Measurements from ENCODE around the gene KRT86.

The KRT86 gene

DNA sequence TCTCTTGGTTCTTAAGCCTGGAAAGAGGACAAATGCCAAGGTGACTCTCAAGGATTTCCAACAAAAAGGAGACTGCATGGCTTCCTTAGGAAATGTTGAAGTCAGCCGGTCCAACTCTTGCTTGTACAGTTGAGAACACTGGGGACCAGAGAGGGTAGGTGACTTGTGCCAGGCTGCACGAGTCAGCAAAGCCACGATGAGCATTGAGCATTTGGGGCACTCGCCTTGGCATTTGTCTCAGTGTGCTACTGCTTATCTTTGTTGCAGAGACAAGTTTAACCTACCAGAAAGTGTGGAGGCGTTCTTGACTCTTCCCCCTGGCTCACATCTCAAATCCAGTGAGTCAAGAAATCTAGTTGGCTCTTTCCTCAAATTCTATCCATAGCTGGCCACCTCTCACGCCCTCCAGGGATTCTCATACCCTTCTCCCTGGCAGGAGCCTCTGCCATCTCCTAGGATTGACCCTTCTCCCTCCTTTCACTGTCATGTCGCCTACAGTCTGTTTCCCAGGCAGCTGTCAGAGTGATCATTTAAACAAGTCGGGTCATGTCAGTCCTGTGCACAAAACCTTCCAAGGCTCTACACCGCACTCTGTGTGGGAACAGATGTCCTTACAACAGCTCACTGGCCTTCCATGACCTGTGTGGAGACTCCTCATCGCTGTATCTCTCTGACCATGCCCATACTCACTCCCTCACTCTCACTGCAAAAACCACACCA lies 64.0 kb downstream of the KRT86 start:
- TF ChIP-seq TEAD4 (IDR thresholded peaks at IDR 0.05) (no peak), CEBPB (IDR thresholded peaks at IDR 0.05) (no peak), MAX (IDR thresholded peaks at IDR 0.05) (no peak), FOXM1 (IDR thresholded peaks at IDR 0.05; ENCODE audit: borderline replicate concordance, low read depth) (no peak), TAF1 (IDR thresholded peaks at IDR 0.05; ENCODE audit: low read depth) (no peak)

DNA sequence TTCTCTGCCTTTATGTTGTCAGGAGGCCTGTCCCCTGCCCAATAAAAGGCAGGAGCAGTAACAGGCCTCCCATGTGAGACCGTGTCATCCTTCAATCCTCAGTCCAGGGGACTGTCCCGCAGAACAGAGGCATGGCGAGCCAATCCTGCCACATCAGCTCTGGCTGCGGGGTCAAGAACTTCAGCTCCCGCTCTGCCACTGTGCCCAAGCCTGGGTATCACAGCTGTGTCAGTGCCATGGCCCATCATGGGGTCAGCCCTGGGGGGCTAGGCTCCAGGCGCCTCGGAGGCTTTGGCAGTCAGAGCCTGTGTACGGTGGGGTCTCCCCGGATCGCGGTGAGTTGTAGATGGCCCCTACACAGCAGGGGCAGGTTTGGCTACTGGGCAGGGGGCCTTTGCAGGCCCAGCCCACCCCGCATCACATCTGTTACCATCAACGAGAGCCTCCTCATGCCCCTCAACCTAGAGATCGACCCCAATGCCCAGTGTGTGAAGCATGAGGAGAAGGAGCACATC lies 66.7 kb downstream of the KRT86 start:
- TF ChIP-seq TCF12 (IDR thresholded peaks at IDR 0.05; ENCODE audit: low read depth) (no peak), EGR1 (IDR thresholded peaks at IDR 0.05) (no peak), FOXM1 (IDR thresholded peaks at IDR 0.05; ENCODE audit: borderline replicate concordance, low read depth) (no peak), YY1 (IDR thresholded peaks at IDR 0.05; ENCODE audit: low read depth) (no peak), RAD21 (IDR thresholded peaks at IDR 0.05; ENCODE audit: low read depth) (no peak), MAX (IDR thresholded peaks at IDR 0.05) (no peak), TAF1 (IDR thresholded peaks at IDR 0.05; ENCODE audit: low read depth) (no peak), EP300 (IDR thresholded peaks at IDR 0.05; ENCODE audit: borderline replicate concordance) (no peak), CREB1 (IDR thresholded peaks at IDR 0.05; ENCODE audit: low read depth) (no peak), ZBTB7A (IDR thresholded peaks at IDR 0.05; ENCODE audit: low read depth) (no peak), CEBPB (IDR thresholded peaks at IDR 0.05) (no peak), USF1 (IDR thresholded peaks at IDR 0.05) (no peak), NFIC (IDR thresholded peaks at IDR 0.05) (no peak), TEAD4 (IDR thresholded peaks at IDR 0.05) (no peak)
- TF ChIP-seq, protein P1, sequence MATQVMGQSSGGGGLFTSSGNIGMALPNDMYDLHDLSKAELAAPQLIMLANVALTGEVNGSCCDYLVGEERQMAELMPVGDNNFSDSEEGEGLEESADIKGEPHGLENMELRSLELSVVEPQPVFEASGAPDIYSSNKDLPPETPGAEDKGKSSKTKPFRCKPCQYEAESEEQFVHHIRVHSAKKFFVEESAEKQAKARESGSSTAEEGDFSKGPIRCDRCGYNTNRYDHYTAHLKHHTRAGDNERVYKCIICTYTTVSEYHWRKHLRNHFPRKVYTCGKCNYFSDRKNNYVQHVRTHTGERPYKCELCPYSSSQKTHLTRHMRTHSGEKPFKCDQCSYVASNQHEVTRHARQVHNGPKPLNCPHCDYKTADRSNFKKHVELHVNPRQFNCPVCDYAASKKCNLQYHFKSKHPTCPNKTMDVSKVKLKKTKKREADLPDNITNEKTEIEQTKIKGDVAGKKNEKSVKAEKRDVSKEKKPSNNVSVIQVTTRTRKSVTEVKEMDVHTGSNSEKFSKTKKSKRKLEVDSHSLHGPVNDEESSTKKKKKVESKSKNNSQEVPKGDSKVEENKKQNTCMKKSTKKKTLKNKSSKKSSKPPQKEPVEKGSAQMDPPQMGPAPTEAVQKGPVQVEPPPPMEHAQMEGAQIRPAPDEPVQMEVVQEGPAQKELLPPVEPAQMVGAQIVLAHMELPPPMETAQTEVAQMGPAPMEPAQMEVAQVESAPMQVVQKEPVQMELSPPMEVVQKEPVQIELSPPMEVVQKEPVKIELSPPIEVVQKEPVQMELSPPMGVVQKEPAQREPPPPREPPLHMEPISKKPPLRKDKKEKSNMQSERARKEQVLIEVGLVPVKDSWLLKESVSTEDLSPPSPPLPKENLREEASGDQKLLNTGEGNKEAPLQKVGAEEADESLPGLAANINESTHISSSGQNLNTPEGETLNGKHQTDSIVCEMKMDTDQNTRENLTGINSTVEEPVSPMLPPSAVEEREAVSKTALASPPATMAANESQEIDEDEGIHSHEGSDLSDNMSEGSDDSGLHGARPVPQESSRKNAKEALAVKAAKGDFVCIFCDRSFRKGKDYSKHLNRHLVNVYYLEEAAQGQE (IDR thresholded peaks at IDR 0.05; ENCODE audit: low read depth), result no peak

GRCh38 chr12:52342781-52343490 lies 68.5 kb downstream of the KRT86 start:
- TF ChIP-seq CEBPB (IDR thresholded peaks at IDR 0.05) (no peak), RAD21 (IDR thresholded peaks at IDR 0.05; ENCODE audit: low read depth) (no peak), FOXM1 (IDR thresholded peaks at IDR 0.05; ENCODE audit: borderline replicate concordance, low read depth) (no peak), CREB1 (IDR thresholded peaks at IDR 0.05; ENCODE audit: low read depth) (no peak), EP300 (IDR thresholded peaks at IDR 0.05; ENCODE audit: borderline replicate concordance) (no peak), TCF12 (IDR thresholded peaks at IDR 0.05; ENCODE audit: low read depth) (no peak), EGR1 (IDR thresholded peaks at IDR 0.05) (no peak), MAX (IDR thresholded peaks at IDR 0.05) (no peak), YY1 (IDR thresholded peaks at IDR 0.05; ENCODE audit: low read depth) (no peak), TEAD4 (IDR thresholded peaks at IDR 0.05) (no peak), NFIC (IDR thresholded peaks at IDR 0.05) (no peak), TAF1 (IDR thresholded peaks at IDR 0.05; ENCODE audit: low read depth) (no peak), ZBTB7A (IDR thresholded peaks at IDR 0.05; ENCODE audit: low read depth) (no peak), USF1 (IDR thresholded peaks at IDR 0.05) (no peak)
- TF ChIP-seq, protein P1 (IDR thresholded peaks at IDR 0.05; ENCODE audit: low read depth), result no peak

DNA sequence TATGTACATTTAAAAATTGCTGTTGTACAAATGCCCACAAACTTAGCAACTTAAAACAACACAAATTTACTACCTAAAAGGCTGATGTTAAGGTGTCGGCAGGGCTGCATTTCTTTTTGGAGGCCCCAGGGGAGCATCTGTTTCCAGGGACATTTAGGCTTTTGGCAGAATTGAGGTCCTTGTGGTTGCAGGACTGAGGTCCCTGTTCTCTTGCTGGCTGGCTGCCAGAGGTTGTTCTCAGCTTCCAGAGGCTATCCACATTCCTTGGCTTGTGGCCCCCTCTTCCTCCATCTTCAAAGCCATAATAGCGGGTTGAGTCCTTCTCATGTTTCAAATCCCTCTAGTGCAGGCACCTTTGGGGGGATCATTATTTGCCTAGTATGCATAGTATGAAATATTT lies 69.1 kb downstream of the KRT86 start:
- peak; percentile 59 for TF ChIP-seq NFIC (IDR thresholded peaks at IDR 0.05)
- no peak for TF ChIP-seq TCF12 (IDR thresholded peaks at IDR 0.05; ENCODE audit: low read depth)
- no peak for TF ChIP-seq EP300 (IDR thresholded peaks at IDR 0.05; ENCODE audit: borderline replicate concordance)
- TF ChIP-seq TEAD4 (IDR thresholded peaks at IDR 0.05), result peak; percentile 14; the same call in 1 of the 2 replicates

DNA sequence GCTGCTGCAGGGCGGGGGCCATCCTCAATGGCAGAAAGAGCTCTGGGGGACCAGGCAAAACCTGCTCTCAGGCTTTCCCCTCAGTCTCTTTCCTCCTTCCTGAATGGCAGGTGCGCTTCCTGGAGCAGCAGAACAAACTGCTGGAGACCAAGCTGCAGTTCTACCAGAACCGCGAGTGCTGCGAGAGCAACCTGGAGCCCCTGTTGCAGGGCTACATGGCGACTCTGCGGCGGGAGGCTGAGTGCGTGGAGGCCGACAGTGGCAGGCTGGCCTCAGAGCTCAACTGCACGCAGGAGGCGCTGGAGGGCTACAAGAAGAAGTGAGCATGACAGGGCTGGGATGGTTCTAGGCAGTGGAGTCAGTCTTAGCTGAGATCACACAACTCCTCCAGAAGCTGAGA lies 69.7 kb downstream of the KRT86 start:
- TF ChIP-seq, protein P1 (IDR thresholded peaks at IDR 0.05; ENCODE audit: low read depth), result no peak
- no peak for TF ChIP-seq ZBTB7A (IDR thresholded peaks at IDR 0.05; ENCODE audit: low read depth)
- no peak for TF ChIP-seq RAD21 (IDR thresholded peaks at IDR 0.05; ENCODE audit: low read depth)
- no peak for TF ChIP-seq EGR1 (IDR thresholded peaks at IDR 0.05)
- TF ChIP-seq MAX (IDR thresholded peaks at IDR 0.05), result no peak
- TF ChIP-seq USF1 (IDR thresholded peaks at IDR 0.05), result no peak
- TF ChIP-seq TEAD4 (IDR thresholded peaks at IDR 0.05), result no peak
- TF ChIP-seq CEBPB (IDR thresholded peaks at IDR 0.05), result no peak
- TF ChIP-seq TAF1 (IDR thresholded peaks at IDR 0.05; ENCODE audit: low read depth), result no peak
